Measurements from ENCODE around the gene SUGT1.
"Not testable (repeated sequence)": the region's sequence is repeated elsewhere in the genome, so short reads cannot be mapped to it uniquely, and the experiment has no call there.

Gene SUGT1

GRCh38 chr13:52665325-52665724, 12.7 kb downstream of the SUGT1 start:
- DNase-seq = no peak

- DNase-seq = no peak
These were observed 17.0 kb downstream of the SUGT1 start for GRCh38 chr13:52669677-52670076.

- DNase-seq = no peak
These were observed 18.1 kb downstream of the SUGT1 start for GRCh38 chr13:52670726-52671125.

- no peak for DNase-seq
These were observed 20.8 kb downstream of the SUGT1 start for GRCh38 chr13:52673465-52673864.

GRCh38 chr13:52677823-52678222, 25.2 kb downstream of the SUGT1 start:
- no peak for DNase-seq

GRCh38 chr13:52685806-52686205, 33.2 kb downstream of the SUGT1 start:
- DNase-seq = not testable (repeated sequence)

GRCh38 chr13:52686376-52686775, 33.7 kb downstream of the SUGT1 start:
- no peak for DNase-seq

- DNase-seq = no peak
These were observed 43.2 kb downstream of the SUGT1 start for GRCh38 chr13:52695856-52696255.

- no peak for DNase-seq
These were observed 43.9 kb downstream of the SUGT1 start for GRCh38 chr13:52696566-52696965.

GRCh38 chr13:52701728-52702465, 49.3 kb downstream of the SUGT1 start:
- DNase-seq = no peak

GRCh38 chr13:52703482-52703881, 50.8 kb downstream of the SUGT1 start:
- no peak for DNase-seq

GRCh38 chr13:52706081-52706480, 53.4 kb downstream of the SUGT1 start:
- no peak for DNase-seq

- DNase-seq = no peak
These were observed 54.7 kb downstream of the SUGT1 start for GRCh38 chr13:52707375-52707774.

- DNase-seq = not testable (repeated sequence)
These were observed 55.6 kb downstream of the SUGT1 start for GRCh38 chr13:52708266-52708665.

- no peak for DNase-seq
These were observed 58.6 kb downstream of the SUGT1 start for GRCh38 chr13:52711286-52711685.

- no peak for DNase-seq
These were observed 59.7 kb downstream of the SUGT1 start for GRCh38 chr13:52712385-52712784.

- no peak for DNase-seq
These were observed 61.3 kb downstream of the SUGT1 start for GRCh38 chr13:52713894-52714293.

- not testable (repeated sequence) for DNase-seq
These were observed 68.3 kb downstream of the SUGT1 start for GRCh38 chr13:52720904-52721303.

- not testable (repeated sequence) for DNase-seq
These were observed 68.7 kb downstream of the SUGT1 start for GRCh38 chr13:52721356-52721755.

GRCh38 chr13:52723181-52723580, 70.5 kb downstream of the SUGT1 start:
- no peak for DNase-seq

- DNase-seq = no peak
These were observed 72.7 kb downstream of the SUGT1 start for GRCh38 chr13:52725302-52725701.

GRCh38 chr13:52726258-52726657, 73.6 kb downstream of the SUGT1 start:
- DNase-seq = no peak

GRCh38 chr13:52734075-52734623, 81.5 kb downstream of the SUGT1 start:
- DNase-seq = no peak

GRCh38 chr13:52736891-52737290, 84.3 kb downstream of the SUGT1 start:
- DNase-seq = no peak

Measured in right kidney (tissue), 1 donor.